NCI-H1092 treated with DMSO at 0.1 percent for 48 hours (cell line): ENCODE results near the gene PARVB.

Source experiments
- DNase-seq: peaks from one replicate; lab custom pipeline; 2025; lab: John Stamatoyannopoulos, UW

The PARVB gene

GRCh38 chr22:44185237-44186120 lies 161.4 kb downstream of the PARVB start:
- no peak for DNase-seq

- DNase-seq: no peak
Measured at GRCh38 chr22:44186121-44186510, 162.0 kb downstream of the PARVB start.

- no peak for DNase-seq
Measured at GRCh38 chr22:44186737-44187136, 162.6 kb downstream of the PARVB start.

- DNase-seq: no peak
Measured at GRCh38 chr22:44187652-44188230, 163.6 kb downstream of the PARVB start.

GRCh38 chr22:44188316-44188715 lies 164.2 kb downstream of the PARVB start:
- no peak for DNase-seq

GRCh38 chr22:44188986-44189630 lies 165.0 kb downstream of the PARVB start:
- DNase-seq: no peak

- DNase-seq: no peak
Measured at GRCh38 chr22:44190381-44190976, 166.4 kb downstream of the PARVB start.

GRCh38 chr22:44191036-44191454 lies 166.9 kb downstream of the PARVB start:
- DNase-seq: no peak

- DNase-seq: no peak
Measured at GRCh38 chr22:44192098-44192815, 168.2 kb downstream of the PARVB start.

- DNase-seq: no peak
Measured at GRCh38 chr22:44192816-44193534, 168.9 kb downstream of the PARVB start.

GRCh38 chr22:44193535-44193891 lies 169.4 kb downstream of the PARVB start:
- no peak for DNase-seq

GRCh38 chr22:44194569-44194968 lies 170.5 kb downstream of the PARVB start:
- no peak for DNase-seq

GRCh38 chr22:44195189-44195871 lies 171.2 kb downstream of the PARVB start:
- DNase-seq: no peak

- no peak for DNase-seq
Measured at GRCh38 chr22:44196241-44196640, 172.1 kb downstream of the PARVB start.

- no peak for DNase-seq
Measured at GRCh38 chr22:44196731-44197131, 172.6 kb downstream of the PARVB start.

GRCh38 chr22:44197271-44197670 lies 173.2 kb downstream of the PARVB start:
- DNase-seq: no peak

- no peak for DNase-seq
Measured at GRCh38 chr22:44199164-44199563, 175.1 kb downstream of the PARVB start.

- no peak for DNase-seq
Measured at GRCh38 chr22:44199866-44200265, 175.8 kb downstream of the PARVB start.

- no peak for DNase-seq
Measured at GRCh38 chr22:44200451-44200850, 176.3 kb downstream of the PARVB start.

GRCh38 chr22:44200855-44201550 lies 176.9 kb downstream of the PARVB start:
- DNase-seq: no peak
